Activated T-helper 1 cell treated with anti-CD3 and anti-CD28 coated beads, Interleukin-2, amount 50 U/mL, for 16 hours (primary cell): ENCODE measurements around the gene JMJD7.

Experiments
- DNase-seq, 2 donors: peaks; one replicate each; pipeline ENCODE4 v3.0.0-alpha.2; 2020; ENCODE audit warnings: low read depth in 1 of 2, low spot score in 1 of 2

Gene JMJD7

DNA sequence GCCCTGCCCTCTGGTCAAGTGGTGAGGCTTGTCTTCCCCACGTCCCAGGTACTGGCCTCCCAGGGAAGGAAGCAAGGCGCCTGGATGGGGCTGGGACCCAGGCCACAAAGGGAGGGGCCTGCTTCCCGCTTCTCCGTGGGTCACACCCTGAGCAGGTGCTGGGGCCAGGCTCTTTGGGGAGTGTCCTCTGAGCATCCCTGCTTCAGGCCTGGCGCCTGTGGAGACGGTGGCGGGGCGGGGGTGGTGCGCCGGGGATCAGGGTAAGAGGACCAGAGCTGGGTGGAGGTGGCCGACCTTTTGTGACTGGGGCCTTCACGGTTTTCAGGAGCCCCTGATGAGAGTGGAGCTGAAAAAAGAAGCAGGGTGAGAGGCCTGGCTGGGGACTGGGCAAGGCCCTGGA, 14.3 kb downstream of the JMJD7 start:
- DNase-seq: no peak

GRCh38 chr15:41843571-41843970, 15.7 kb downstream of the JMJD7 start:
- no peak for DNase-seq

DNA sequence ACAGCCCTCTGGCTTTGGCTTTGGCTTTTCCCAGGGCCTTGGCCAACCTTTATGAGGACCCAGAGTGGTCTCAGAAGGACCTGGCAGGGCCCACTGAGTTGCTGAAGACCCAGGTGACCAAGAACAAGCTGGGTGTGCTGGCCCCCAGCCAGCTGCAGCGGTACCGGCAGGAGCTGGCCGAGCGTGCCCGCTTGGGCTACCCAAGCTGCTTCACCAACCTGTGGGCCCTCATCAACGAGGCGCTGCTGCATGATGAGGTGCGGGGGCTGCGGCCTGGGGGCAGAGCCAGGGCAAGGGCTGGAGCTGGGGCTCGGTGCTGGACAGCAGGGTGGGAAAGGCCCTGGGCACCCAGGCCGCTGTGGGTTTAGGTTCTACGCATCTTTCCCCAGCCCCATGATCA, 16.9 kb downstream of the JMJD7 start:
- no peak for DNase-seq

DNA sequence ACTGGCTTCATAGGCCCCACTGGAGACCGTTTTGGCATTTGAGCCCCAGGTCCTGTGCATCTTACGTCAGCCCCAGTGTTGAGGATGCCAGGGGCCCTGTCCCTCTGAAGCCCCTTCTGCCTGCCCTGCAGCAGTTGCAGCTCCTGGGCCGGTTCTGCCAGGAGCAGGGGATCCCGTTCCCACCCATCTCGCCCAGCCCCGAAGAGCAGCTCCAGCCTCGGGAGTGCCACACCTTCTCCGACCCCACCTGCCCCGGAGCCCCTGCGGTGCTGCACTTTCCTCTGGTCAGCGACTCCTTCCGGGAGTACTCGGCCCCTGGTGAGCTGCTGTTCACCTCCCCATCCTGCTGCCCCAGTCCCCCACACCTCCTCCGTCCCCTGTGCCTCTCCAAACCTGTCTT, 19.3 kb downstream of the JMJD7 start:
- no peak for DNase-seq

DNA sequence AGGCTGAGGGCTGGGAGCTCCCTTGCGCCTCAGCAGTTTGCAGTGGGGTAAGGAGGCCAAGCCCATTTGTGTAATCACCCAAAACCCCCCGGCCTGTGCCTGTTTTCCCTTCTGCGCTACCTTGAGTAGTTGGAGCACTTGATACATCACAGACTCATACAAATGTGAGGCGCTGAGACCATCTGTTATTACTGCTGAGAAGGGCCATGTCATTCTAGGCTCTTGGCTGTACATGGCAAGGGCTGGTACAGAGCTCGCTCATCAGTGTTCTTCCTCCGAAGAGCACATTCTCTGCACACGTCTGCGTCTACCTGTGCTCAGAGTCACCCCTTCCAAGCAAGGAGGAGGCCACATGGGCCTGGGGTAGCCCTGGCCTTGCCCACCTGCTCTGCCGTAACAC, 20.1 kb downstream of the JMJD7 start:
- no peak for DNase-seq

GRCh38 chr15:41848631-41849030, 20.7 kb downstream of the JMJD7 start:
- no peak for DNase-seq

DNA sequence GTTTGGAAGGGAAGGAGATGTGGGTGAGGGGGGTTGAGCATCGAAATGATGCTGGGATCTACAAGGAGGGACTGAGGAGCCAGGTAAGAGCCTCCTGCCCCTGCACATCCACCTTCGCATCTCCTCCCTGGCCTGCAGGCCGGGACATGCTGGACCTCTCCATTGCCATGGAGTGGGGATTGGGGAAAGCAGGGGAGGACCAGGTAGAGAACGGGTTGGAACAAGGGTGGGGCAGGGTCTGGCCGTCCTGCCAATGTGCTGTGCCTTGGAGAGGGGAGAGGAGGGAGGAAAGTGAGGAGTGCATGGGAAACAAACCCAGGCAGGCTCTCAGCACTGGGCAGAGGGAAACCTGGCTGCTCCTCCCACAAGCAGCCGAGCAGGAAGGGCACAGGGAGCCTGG, 21.3 kb downstream of the JMJD7 start:
- no peak for DNase-seq

GRCh38 chr15:41849861-41850260, 22.0 kb downstream of the JMJD7 start:
- no peak for DNase-seq

DNA sequence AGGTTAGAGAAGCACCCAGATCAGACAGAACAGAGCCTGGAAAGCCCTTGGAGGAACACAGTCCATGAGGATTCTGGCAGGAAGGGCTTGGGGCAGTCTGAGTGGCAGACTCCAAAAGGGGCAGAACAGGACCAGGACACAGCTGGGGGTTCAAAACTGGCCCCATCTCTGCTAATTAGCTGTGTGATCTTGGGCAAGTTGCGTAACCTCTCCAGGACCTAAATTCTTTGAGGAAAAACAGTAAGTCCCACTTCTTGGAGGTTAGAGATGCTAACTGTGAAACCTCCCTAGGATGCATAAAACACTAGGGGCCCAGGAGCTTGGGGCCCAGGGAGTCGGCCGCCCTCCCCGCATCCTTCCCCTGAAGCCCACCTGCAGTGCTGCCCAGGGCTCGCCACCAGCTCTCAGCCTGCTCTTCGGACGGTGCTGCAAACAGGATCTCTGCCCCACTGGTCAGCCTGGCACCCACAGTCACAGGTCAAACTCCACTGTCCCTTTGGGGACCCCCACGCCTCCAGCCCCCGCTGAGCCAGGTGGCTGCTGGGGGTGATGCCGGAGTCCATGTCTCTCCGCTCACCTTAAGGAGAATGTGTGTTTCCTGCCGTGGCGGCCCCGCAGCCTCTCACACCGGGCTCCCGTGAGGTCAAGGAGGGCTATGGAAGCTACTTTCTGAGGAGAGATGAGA, 22.7 kb downstream of the JMJD7 start:
- DNase-seq: no peak

GRCh38 chr15:41851167-41851523, 23.3 kb downstream of the JMJD7 start:
- no peak for DNase-seq

DNA sequence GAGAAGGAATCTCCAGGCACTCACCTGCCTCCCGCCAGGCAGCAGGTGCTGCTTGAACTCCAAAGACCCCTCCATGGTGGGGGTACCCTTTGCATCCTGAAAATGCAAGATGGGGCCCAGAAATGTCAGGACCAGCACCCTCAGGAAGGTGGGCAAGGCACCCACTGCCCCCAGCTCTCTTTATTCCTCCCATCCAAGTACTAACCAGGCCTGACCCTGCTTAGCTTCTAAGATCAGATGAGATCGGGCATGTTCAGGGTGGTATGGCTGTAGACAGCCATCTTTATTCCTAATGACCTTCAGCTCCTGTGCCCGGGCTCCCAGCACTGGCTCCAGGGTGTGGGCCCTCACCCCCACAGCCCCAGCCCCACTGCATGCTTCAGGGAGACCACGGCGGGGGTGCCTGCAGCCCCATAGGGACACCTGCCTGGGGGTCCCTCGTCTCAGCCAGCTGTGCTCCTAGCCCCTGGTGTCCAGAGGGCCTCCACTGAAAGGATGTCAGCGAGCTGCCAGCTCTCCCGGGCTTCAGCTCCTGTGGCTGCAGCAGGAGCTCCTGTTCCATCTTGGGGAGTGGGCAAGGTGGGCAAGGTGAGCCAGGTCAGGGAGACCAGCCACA, 24.0 kb downstream of the JMJD7 start:
- no peak for DNase-seq

DNA sequence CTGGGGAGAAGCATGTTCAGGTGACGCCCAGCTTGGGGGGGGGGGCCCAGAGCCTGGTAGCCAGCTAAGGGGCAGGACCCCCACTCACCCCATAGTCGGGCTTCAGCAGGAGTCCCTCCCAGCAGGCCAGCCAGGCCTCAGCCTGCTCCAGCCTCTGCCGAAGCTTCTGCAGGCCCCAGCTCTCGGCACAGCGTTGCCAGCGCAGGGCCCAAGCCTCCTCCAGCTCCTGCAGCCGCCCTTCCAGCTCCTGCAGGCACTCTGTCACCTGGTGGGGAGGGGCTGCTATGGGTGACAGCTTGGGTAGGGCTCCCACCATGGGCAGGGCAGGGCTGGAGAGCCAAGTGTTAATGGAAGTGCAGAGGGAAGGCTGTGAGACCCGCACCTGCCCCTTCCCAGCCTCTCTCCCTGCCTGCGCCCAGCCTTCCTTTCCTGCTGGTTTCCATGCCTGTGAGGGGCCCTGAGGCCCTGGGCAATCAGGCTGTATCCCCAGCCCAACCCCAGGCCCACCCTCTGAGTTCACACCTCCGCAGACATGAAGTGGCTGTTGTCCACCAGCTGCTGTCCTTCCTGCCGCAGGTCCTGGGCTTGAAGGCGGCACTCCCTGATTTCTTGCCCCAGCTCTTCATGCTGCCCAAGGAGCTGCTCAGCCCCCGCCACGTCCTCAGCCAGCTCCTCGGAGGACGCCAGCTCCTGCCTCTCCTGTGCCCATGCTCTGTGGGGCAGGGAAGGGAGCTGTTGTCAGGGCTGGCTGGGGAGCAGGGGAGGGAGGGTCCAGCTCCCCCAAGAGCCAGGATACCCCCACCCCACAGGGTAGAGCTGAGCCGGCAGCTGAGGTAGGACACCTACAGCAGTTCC, 25.1 kb downstream of the JMJD7 start:
- no peak for DNase-seq

GRCh38 chr15:41853831-41854230, 25.9 kb downstream of the JMJD7 start:
- DNase-seq: no peak

- DNase-seq: no peak
These were observed 26.6 kb downstream of the JMJD7 start for GRCh38 chr15:41854443-41854842.

- no peak for DNase-seq
These were observed 27.5 kb downstream of the JMJD7 start for GRCh38 chr15:41855261-41855961.

DNA sequence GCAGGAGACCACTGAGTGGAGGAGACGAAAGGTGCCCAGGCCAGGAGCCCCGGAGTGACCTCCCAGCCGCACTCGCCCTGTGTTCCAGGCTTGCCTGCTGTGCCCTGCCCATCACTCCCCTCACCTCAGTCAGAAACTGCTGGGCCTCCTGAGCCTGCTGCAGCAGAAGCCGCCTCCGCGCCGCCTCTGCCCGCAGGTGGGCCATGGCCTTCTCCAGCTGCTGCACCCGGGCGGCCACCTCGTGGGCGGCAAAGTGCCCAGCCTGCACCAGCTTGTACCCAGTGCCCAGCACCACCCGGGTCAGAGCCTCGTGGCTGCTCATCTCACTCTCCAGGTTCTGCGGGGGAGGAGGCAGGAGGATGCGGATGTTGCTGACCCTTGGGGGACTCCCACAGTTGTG, 28.4 kb downstream of the JMJD7 start:
- no peak for DNase-seq

- no peak for DNase-seq
These were observed 28.8 kb downstream of the JMJD7 start for GRCh38 chr15:41856716-41857115.

DNA sequence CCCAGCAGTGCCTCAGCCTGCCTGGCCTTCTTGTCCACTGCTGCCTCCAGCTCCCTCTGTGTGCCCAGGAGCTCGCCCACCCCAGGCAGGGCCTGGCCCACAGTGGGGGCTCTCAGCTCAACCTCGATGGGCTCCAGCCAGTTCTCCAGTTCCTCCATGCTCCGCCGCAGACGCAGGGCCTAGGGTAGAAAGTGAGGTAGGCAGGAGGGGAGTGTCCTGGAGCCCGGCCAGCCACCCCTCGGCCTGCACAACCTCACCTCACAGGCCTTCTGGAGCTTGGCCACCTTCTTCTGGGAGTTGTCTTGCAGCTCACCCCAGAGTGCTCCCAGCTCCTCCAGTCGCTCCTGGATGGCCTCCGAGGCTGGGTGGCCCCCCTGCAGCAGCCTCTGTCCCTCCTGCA, 29.4 kb downstream of the JMJD7 start:
- DNase-seq: no peak

DNA sequence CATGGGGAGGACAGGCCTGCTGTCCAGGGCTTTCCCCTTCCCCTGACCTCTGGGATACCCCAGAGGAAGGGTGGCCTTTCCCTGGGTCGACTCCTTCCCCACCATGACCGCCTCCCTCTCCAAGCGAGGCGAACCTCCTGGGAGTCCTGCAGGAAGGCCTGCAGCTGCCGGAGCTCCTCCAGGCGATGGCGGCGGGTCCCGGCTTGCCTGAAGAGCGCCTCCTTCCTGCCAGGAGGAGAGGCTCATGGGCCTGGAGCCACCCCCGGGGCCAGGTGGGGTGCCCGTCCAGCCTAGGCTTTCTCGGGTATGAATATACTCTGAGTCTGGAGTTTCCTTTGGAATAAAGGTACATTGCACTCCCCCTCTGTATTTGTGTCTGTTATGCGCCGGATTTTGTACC, 30.9 kb downstream of the JMJD7 start:
- no peak for DNase-seq

DNA sequence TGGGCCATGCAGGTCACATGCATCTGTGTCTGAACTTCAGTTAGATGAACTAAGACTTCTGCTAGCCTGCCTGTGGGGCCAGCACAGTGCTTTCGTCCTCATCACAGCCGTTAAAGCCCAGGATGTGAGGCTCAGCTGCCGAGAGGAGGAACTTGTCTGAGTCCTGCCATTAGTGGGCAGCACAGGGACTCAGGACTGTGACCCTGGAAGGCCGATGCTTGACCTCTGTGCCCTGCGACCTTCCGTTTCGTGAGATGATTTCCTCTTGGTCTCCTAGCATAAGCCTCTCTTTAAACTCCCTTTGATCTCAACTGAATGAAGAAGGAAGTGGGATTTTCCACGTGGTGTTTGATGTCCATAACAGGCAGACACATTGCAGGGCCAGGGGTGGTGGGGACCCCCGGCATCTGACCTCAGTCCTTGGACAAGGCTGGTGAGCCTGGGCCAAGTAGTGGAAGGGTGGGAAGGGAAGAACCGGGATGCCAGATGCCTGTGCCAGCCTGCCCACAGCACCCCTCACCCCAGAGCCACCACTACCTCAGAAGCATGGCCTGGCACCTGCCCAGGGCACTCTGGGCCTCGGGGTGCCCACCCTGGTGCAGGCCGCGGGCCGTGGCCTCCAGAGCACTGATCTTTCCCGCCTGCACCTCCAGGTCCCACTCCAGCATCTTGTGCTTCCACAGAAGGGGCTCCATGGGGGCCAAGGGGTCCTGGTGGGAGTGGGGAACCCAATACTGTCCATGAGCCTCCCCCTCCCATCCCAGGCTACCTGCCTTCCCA, 32.3 kb downstream of the JMJD7 start:
- no peak for DNase-seq

DNA sequence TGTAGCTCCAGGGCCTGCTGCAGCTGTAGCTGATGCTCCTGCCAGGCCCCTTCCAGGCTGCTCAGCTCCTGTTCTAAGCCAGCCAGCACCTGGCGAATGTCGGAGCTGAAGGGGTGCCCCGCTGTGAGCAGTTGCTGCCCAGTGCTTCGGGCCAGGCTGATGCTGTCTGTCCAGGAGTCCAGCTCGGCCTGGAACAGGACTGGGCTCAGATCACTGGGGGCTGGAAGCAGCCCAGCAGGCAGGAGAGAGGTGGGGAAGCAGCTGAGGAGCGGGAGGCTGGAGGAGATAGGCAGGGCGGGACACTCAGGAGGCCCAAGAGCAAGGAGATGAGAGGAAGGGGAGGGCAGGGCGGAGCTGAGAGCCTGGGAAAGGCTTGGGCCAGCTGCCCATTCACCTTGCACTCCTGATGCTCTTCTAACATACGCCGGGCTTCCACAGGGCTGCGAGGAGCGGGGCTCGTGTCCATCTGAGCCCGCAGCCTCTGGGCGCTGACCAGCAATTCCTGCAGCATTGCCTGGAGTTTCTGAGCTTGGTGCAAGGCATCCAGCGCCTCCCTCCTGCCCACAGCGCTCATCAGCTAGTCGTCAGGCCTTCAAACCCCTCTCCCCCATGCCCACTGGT, 34.0 kb downstream of the JMJD7 start:
- no peak for DNase-seq
